CD1c-positive myeloid dendritic cell (primary cell): ENCODE results near the gene TSSK2.
"Not testable (repeated sequence)": the region's sequence is repeated elsewhere in the genome, so short reads cannot be mapped to it uniquely, and the experiment has no call there.

ENCODE experiments used
- DNase-seq: peaks from one replicate; pipeline ENCODE4 v3.0.0-alpha.2; 2016; ENCODE audit errors: extremely low spot score

TSSK2 gene

GRCh38 chr22:19130959-19131684, at the start of gene TSSK2:
TSS of gene TSSK2 (plus strand) at chr22:19131308. CDS start at chr22:19131400, 92 bp downstream.
- no peak for DNase-seq

GRCh38 chr22:19081351-19081750, 49.8 kb upstream of the TSSK2 start:
- DNase-seq, result no peak

GRCh38 chr22:19082101-19082500, 49.0 kb upstream of the TSSK2 start:
- no peak for DNase-seq

GRCh38 chr22:19082793-19083192, 48.3 kb upstream of the TSSK2 start:
- no peak for DNase-seq

GRCh38 chr22:19084126-19084525, 47.0 kb upstream of the TSSK2 start:
- not testable (repeated sequence) for DNase-seq

GRCh38 chr22:19084586-19084985, 46.5 kb upstream of the TSSK2 start:
- not testable (repeated sequence) for DNase-seq

GRCh38 chr22:19085233-19085718, 45.8 kb upstream of the TSSK2 start:
- DNase-seq, result peak; percentile 80

GRCh38 chr22:19086417-19086816, 44.7 kb upstream of the TSSK2 start:
- DNase-seq, result peak; percentile 28

GRCh38 chr22:19086896-19087295, 44.2 kb upstream of the TSSK2 start:
- DNase-seq, result peak; percentile 26

- DNase-seq, result no peak
These were observed 42.1 kb upstream of the TSSK2 start for GRCh38 chr22:19088866-19089595.

- no peak for DNase-seq
These were observed 40.9 kb upstream of the TSSK2 start for GRCh38 chr22:19090183-19090582.

- no peak for DNase-seq
These were observed 40.5 kb upstream of the TSSK2 start for GRCh38 chr22:19090586-19091127.

GRCh38 chr22:19092725-19093124, 38.4 kb upstream of the TSSK2 start:
- no peak for DNase-seq

- no peak for DNase-seq
These were observed 36.6 kb upstream of the TSSK2 start for GRCh38 chr22:19094393-19094997.

- no peak for DNase-seq
These were observed 34.6 kb upstream of the TSSK2 start for GRCh38 chr22:19096555-19096954.

GRCh38 chr22:19097518-19097917, 33.6 kb upstream of the TSSK2 start:
- no peak for DNase-seq

GRCh38 chr22:19098157-19098556, 33.0 kb upstream of the TSSK2 start:
- DNase-seq, result no peak

- DNase-seq, result no peak
These were observed 27.0 kb upstream of the TSSK2 start for GRCh38 chr22:19103880-19104821.

- DNase-seq, result no peak
These were observed 25.7 kb upstream of the TSSK2 start for GRCh38 chr22:19105456-19105855.

- DNase-seq, result peak; percentile 21
These were observed 25.0 kb upstream of the TSSK2 start for GRCh38 chr22:19105867-19106802.
